ENCODE measurements around the gene RBMS3.

- TF ChIP-seq POLR2A (IDR thresholded peaks at IDR 0.05) = no peak
- TF ChIP-seq CTCF (IDR thresholded peaks at IDR 0.05) = no peak
Measured at GRCh38 chr3:29889215-29889614, 608.3 kb downstream of the RBMS3 start.
